Fibroblast of gingiva (primary cell): Measurements from ENCODE around the gene TEAD1.

Experiments
- DNase-seq: peaks from one replicate; pipeline ENCODE4 v3.0.0-alpha.2; 2011; ENCODE audit warnings: low read depth

Gene TEAD1

GRCh38 chr11:12707500-12707880 is 33.3 kb downstream of the TEAD1 start:
- DNase-seq = no peak

GRCh38 chr11:12711496-12711895 is 37.3 kb downstream of the TEAD1 start:
- DNase-seq = no peak

- DNase-seq = no peak
Observed at GRCh38 chr11:12712132-12712531, 37.9 kb downstream of the TEAD1 start.

GRCh38 chr11:12715131-12715530 is 40.9 kb downstream of the TEAD1 start:
- no peak for DNase-seq

GRCh38 chr11:12715941-12716340 is 41.7 kb downstream of the TEAD1 start:
- DNase-seq = no peak

- DNase-seq = no peak
Observed at GRCh38 chr11:12716816-12717215, 42.6 kb downstream of the TEAD1 start.

- DNase-seq = no peak
Observed at GRCh38 chr11:12717851-12718291, 43.6 kb downstream of the TEAD1 start.

GRCh38 chr11:12719221-12719620 is 45.0 kb downstream of the TEAD1 start:
- DNase-seq = no peak

- no peak for DNase-seq
Observed at GRCh38 chr11:12721816-12722604, 47.8 kb downstream of the TEAD1 start.

GRCh38 chr11:12723421-12724300 is 49.4 kb downstream of the TEAD1 start:
- DNase-seq = no peak

GRCh38 chr11:12724301-12725054 is 50.3 kb downstream of the TEAD1 start:
- DNase-seq = peak; percentile 76

- no peak for DNase-seq
Observed at GRCh38 chr11:12725055-12725862, 51.0 kb downstream of the TEAD1 start.

GRCh38 chr11:12725863-12726682 is 51.9 kb downstream of the TEAD1 start:
- no peak for DNase-seq

- DNase-seq = no peak
Observed at GRCh38 chr11:12727563-12728211, 53.5 kb downstream of the TEAD1 start.

- DNase-seq = no peak
Observed at GRCh38 chr11:12728417-12728816, 54.2 kb downstream of the TEAD1 start.

- no peak for DNase-seq
Observed at GRCh38 chr11:12729941-12730340, 55.7 kb downstream of the TEAD1 start.

- no peak for DNase-seq
Observed at GRCh38 chr11:12731841-12732336, 57.7 kb downstream of the TEAD1 start.

- no peak for DNase-seq
Observed at GRCh38 chr11:12733091-12733490, 58.9 kb downstream of the TEAD1 start.

- no peak for DNase-seq
Observed at GRCh38 chr11:12734625-12735024, 60.4 kb downstream of the TEAD1 start.

GRCh38 chr11:12735262-12735661 is 61.0 kb downstream of the TEAD1 start:
- no peak for DNase-seq
